Body of pancreas (tissue), 4 donors: ENCODE data around the gene BCAM.

Experiments used
- POLR2A ChIP-seq, 3 donors: fragments of 450-650 bp; IDR thresholded peaks; one replicate each; pipeline ENCODE4 v1.6.1; 2016; ENCODE audit warnings: antibody characterized with exemption in 3 of 3, mild to moderate bottlenecking in 2 of 3
- TF ChIP-seq, protein P1 (sequence below), 7 experiments: fragments of 450-650 bp in 4 of 7; fragments of 200-600 bp in 3 of 7; sonication (generic) in 3 of 7; IDR thresholded peaks; one replicate each; pipeline ENCODE4 v1.5.1; 2016 to 2019; ENCODE audit warnings: antibody characterized with exemption in 7 of 7

DNA sequence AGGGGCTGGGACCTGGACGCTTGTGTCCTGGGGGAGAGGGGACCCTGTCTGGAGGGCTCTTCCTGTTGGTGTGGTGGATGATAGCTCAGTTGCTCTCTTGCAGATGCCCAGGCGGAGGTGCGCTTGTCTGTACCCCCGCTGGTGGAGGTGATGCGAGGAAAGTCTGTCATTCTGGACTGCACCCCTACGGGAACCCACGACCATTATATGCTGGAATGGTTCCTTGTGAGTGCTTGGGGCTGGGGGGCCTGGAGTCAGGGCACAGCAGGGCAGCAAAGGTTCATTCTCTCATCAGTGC lies 2.2 kb downstream of the BCAM start:
- TF ChIP-seq, protein P1, sequence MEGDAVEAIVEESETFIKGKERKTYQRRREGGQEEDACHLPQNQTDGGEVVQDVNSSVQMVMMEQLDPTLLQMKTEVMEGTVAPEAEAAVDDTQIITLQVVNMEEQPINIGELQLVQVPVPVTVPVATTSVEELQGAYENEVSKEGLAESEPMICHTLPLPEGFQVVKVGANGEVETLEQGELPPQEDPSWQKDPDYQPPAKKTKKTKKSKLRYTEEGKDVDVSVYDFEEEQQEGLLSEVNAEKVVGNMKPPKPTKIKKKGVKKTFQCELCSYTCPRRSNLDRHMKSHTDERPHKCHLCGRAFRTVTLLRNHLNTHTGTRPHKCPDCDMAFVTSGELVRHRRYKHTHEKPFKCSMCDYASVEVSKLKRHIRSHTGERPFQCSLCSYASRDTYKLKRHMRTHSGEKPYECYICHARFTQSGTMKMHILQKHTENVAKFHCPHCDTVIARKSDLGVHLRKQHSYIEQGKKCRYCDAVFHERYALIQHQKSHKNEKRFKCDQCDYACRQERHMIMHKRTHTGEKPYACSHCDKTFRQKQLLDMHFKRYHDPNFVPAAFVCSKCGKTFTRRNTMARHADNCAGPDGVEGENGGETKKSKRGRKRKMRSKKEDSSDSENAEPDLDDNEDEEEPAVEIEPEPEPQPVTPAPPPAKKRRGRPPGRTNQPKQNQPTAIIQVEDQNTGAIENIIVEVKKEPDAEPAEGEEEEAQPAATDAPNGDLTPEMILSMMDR (IDR thresholded peaks at IDR 0.05): no peak
- no peak for TF ChIP-seq POLR2A (IDR thresholded peaks at IDR 0.05)
